CD1c-positive myeloid dendritic cell (primary cell): Measurements from ENCODE around the gene HOXC6.

Experiments
- DNase-seq: peaks from one replicate; pipeline ENCODE4 v3.0.0-alpha.2; 2016; ENCODE audit errors: extremely low spot score

Gene HOXC6

DNA sequence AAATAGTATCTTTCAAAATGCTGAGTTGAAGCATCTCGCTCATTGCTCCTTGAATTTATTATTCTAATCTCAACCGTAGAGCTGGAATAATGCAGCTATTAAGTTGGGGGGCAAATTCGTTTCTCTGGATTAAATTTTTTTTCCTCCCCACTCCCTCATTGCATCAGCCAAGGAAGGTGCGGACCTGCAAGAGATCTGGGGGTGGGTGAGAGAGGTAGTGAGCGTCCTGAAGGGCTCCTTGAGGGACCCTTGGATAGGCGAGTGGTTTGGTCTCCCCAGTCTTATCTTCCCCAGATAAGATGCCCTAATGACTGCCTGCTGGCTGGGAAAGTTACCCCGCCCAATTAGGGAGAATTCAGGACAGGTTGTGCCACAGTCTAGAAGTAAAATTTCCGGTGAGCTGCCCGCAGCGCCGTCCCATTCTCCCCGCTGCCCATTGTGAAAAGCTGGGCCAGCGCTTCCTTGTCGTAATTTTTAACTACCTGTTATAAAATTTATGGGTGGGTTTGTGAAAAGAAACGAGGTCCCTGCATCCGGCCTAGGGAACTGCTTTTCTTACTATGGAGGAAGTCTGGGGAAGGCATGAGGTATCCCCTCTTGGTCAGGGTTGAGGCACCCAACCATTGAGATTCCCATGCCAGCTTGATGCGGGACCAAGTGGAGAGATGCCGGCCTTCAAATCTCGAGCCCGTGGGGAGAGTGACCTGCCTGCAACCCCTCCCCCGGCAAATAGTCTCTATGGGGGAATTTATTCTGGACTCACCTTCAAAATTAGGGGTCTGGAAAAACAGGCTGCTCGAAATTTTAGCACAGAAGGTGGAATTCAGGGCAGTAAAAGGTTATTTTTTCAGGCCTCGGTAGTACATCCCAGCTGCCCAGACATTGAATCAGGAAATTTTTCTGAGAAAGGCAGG lies 13.0 kb upstream of the HOXC6 start:
- no peak for DNase-seq

DNA sequence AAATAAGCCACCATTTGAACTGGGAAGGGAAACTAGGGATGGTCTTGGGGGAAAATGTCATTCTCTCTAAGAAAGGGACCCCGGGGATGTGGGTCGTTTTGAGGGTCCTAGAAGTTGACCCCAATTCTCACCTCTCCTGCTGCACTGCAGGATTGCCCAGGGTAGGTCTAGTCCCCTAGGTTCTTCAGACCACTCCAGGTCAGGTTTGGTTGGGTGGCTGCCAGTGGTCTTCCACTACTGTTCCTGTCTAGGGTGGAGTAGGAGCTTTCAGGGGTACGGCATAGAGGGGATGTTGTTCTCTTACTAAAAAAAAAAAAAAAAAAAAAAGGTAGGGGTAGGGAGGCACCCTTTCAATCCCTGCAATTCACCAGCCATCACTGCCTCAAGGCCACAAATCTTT lies 12.2 kb upstream of the HOXC6 start:
- DNase-seq = no peak

DNA sequence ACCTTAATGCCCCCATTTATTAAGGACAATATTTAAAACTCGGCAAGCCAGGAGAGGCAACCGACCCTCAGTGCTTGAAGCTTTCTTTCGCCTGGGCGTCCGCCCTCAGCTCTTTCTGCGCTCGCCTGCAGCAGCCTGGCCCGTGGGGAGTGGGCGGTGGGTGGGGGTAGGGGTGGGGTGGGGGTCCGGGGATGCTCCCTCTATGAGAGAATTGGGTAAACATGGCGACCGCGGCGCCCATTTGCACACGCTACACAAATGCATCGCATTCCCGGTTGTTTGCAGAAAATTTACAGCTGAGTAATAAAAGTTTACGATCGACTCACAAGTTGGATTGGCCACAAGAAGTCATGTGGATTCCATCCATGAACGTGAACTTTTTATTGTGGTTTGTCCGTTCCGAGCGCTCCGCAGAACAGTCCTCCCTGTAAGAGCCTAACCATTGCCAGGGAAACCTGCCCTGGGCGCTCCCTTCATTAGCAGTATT lies 11.7 kb upstream of the HOXC6 start:
- DNase-seq = no peak

DNA sequence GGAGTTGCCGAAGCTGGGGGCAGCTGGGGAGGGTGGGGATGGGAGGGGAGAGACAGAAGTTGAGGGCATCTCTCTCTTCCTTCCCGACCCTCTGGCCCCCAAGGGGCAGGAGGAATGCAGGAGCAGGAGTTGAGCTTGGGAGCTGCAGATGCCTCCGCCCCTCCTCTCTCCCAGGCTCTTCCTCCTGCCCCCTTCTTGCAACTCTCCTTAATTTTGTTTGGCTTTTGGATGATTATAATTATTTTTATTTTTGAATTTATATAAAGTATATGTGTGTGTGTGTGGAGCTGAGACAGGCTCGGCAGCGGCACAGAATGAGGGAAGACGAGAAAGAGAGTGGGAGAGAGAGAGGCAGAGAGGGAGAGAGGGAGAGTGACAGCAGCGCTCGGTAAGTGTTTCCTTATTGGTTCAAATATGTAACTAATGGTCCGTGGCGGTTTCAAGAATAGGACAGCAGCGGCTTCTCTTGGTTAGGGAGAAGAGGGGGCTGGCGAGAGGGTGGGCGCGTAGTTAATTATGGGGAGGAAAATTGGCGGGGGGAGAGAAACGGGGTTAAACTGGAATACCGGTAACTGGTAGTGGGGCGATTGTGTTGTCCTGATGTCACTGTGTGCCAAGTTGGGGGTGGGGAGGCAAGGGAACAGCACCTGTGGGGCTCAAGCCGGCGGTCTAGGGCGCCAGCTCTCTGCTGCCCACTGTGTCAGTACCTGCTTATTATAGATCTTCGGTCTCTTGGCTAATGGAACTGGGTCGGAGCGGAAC lies 11.0 kb upstream of the HOXC6 start:
- no peak for DNase-seq

DNA sequence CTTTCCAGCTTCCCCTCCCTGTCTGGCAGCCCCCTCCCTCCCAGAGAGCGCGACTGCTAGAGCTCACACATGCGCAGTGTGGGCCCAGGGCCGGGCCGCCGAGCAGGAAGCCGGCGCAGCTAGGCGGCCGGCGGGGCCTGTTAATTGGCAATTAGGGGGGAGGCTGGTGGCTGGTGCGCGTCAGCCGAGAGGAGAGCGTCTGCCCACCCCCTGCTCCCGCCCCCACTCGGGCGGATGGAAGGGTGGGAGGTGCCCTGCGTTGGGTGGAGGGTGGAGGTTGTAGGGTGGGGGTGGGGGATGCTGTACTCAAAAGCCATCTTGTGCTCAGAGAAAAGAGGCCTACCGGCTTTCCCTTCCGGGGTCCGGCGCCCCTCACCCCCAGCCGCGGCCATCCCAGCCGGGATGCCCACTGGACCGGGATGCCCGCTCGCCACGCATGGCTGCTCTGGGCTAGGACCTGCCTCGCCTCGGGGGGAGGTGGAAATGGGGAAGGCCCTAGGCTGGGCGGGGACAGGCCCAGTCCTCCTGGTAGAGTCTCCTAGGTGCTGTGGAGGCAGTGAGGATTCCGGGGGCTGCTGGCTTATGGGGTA lies 10.3 kb upstream of the HOXC6 start:
- DNase-seq = peak; percentile 53

DNA sequence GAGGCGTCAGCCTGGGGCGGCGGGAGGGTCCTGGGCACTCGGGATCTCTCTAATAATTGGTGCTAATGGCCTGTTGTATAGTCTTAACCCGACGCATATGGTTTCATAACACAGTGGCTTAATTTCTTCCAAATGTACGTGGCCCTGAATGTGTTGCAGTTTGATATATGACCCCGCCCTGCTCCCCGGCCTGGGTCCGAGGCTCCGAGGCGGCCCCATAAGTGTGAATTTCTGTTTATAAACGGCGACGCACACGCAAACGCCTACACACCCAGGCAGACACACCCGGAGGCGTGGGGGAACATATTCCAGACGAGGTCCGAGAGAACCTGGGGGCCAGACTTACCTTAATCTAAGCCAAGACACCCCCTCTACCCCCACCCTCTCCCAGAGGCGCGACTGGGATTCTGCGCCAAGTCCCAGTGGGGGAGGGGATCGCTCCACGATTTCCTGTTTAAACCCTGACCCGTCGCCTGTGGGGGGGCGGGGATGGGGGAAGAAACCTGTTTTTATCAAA lies 9.7 kb upstream of the HOXC6 start:
- no peak for DNase-seq

DNA sequence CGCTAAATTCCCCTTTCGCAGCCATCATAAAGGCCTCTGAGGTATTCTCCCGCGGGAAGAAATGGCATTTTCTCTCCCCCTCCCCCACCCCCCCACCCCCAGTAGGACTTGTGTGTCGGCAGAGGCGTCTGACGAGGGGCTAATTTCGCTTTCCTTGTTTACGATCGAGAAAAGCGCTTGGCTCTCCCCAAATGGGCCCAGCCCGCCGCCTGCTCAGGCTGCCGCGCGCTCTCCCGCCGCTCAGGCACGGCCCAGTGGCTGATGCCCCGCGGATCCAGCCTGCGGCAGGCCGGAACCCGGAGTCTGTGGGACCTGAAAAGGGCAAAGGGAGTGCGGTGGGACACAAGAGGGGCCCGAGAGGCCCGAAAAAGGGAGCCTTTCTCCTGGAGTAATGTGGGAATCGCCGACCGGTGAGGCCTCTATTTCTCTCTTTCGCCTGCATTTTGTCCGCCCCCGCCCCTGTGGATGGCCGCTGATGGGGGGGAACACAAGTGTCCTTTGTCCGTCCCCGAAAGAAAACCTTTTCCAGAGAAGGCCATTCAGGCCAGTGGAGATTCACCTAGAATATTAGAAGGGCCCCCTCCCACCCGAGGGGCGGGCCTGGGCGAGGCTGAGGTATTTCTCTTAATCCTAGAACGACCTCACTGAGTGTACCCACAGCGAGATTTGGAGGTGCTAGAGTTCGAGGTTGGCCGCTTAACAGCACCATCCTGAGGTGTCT lies 9.0 kb upstream of the HOXC6 start:
- DNase-seq = no peak

DNA sequence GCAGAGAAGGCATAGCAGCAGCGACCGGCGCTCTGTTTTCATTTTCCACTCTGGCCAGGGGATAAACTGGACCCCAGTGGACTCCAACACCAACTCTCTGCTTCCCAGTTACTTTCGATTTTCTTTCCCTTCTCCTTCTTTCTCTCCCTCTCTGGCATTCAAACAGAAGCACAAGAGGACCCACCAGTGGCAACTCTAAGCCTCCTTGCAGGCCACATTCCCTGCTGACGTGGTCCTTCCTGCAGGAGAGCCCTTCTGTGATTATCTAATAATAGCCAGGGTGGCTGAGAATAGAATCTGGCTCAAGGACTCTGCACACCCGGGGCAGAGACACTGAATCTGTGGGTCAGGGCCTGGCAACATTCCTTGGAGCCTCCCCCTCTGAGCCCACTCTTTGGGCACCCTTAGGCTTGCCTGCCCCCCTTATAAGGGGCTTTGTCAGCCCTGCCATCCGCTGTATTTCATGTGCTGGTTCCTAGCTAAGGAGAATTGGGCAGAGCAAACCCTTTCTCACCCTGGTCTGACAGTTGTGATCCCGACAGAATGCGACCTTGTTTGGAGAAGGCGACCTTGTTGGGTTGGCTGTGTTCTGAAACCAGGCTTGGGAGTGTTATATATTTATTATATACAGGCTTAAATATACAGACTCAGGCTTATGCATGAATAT lies 8.2 kb upstream of the HOXC6 start:
- no peak for DNase-seq

DNA sequence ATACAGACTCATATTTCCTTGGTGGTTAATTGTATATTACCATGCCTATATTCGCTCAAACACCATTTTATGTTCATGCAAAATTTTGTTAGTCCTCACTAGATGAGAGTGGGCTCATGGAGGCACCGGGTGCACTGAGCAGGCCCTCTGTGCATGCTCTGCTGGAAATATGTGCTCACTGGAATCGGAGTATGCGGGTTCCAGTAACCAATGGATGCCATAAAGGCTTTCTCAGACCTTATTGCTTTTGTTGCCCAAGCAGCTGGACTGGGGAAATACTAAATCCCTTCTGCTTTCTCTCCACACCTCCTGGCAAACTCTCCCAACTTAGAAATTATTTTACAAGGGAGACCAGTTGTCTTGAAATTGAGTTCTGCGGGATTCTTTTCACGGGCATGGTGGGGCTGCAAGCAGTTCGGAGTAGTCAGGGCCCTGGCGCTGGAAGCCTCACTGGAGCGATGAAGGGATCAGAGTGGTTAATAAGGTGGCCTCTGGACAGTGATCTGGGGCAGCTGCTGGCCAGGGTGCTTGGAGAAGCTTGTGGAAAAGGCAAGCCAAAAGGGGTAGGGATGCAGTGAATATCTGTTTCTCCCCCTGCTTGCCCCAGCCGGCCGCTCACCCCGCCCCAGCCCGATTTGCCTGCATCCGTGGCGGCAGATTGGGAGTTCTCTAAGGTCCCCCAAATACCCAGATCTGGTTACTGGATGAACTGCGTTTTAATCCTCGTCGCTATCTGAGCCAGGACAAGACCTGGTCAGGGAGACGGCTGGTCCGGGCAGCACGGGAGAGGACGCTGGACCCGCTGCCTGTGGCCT lies 7.4 kb upstream of the HOXC6 start:
- no peak for DNase-seq

DNA sequence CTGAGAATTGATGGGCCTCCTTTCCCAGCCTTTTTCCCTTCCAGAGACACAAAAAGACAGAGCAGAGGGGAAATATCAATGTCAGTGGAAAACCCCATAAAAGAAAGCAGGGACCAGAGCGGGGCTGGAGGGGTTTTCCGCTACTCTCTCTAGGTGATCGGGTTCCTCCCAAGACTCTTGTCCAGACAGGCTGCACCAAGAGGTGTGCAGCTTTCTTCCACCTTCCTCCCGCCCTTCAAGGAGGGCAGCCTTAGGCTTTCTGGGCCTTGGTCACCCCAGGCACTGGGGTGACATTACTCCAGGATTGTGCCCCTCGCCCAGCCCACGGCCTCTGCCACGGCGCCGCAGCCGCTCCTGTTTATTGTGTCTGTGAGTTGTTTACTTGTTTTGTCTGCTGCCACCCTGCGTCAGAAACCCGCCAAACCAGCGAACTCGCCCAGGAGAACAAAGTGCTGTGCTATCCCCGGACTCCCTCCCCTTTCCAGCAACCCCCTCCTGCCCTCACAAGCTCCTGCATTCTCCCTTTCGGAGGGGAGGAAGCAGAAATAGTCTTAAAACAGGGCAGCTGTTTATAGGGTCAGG lies 6.7 kb upstream of the HOXC6 start:
- no peak for DNase-seq

DNA sequence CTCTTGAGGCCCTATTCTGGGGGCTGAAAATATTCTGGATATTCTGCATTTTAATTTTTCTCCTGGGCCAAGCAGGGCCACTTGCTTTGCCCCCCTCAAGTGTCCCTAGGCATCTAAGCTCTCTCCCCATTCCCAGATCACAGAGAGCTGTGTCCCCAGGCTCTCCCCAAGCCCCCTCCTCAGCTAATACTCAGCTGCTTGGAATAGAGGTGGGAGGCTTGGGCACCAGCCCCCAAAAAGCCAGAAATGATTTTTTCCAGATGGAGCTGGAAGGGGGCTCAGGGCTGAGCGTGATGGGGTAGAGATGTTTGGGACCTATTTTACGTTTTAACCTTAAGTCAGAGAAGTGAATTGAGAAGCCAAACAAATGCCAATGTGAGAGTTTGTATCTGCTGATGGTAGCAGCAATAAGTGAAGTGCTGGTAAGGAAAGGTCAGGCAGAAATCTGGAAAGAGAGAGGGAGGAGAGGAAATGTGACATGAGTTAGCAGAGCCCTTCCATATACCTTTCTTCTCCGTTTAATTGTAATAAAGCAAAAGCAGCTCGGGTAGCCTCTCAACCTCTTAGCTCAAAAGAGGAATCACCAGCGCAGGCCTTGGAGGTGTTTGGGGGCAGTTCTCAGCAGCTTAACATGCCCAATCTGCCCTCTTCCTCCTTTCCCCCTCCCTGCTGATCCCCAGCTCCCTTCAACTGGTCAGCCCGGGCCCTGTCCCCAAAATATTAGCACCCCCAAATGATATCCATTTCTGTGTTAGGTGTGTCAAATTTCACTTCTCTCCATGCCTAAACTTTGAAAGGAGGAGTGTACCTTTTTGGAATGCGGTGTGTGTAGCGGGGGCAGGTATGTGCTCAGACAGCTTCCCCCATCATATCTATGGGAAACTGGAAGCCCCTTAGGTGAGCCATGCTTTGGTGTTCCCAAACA lies 5.0 kb upstream of the HOXC6 start:
- DNase-seq = no peak

DNA sequence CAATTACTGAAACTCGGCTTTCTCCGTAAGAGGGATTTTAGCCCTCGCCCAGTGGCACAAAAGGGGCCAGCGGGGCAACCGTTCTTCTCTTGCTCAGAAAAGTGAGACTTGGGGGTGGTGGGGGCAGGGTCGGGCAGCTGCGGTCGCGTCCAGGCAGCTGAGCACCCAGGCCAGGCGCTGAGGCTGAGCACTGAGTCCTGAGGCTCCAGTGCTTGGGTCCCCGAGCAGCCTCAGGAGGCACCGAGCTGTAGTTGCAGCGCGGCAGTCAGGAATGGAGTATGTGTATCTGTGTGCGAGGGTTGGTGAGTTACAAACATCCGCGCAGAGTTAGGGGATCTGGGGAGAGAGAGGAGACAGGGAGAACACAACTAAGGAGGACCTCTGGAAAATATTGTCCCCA lies 4.1 kb upstream of the HOXC6 start:
- no peak for DNase-seq

DNA sequence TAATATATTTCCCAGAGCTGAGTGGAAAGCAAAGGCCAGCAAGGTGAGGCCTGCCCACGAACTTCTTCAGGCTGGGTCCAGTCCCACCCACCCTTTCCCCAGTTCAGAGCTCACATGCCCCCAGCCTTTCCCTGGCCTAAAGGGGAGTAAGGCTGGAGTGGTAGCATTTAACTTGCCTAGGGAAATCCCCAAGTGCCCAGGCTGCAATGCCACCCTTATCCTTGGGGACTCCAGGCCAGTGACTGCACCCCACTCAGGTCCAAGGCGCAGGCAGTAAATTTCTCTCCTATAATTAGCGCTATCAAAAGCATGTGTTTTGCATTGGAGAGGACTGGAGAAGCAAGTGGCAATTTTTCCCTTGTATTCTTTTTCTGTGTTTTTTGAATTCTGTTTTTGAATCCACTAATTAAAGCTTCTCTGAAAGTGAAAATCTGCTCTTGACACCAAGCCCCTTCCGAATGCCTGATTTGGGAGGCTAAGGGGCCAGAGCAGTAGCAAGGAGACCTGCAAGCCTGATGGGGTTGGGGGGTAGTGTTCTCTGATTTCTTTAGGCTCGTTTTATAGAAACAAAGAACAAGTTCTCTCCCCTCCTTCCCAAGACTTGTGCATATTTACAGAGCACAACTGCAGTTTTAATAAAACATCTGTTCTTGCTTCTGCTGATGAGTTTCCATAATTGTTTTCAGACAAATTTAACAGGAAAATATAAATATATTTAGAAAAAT lies 3.5 kb upstream of the HOXC6 start:
- no peak for DNase-seq

DNA sequence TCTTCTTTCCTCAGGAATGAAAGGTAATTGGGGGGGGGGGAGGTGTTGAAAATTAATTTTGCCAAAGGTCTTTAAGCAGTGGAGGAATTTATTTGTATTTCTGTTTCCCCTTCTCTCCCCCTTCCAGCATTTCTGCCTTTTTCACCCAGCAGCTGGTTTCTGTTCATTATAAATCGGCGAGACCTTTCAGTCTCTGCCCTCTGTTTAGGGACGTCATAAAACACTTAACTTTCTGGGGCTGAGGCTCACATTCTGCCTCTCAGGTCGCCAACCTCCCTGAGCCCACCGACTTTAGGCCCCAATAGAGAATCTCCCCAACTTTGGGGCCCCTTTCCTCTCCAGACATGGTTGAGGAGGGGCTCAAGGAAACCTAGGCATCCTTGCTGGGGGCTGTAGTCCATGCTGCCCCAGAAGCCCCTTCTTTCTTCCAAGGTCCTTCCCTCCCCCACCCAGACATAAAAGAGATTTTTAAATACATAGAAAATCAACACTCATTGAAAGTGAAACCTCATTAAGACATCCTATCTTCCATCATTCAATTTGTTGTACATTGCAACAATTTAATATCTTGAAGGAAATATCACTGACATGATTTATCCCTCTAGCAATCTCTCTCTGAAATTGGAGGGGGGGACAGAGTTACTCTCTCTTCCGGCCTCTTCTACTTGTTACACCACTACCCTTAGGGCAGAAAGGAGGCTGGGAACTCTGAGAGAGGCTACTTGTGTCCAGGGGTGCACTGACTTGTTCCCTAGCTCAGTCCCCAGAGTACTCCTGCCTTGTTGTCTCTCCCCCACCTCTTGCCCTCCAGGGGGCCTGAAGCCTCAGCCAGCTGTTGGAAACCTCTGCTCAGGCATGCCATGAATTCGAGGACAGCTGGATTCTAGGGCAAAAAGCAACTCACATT lies 2.5 kb upstream of the HOXC6 start:
- DNase-seq = no peak

DNA sequence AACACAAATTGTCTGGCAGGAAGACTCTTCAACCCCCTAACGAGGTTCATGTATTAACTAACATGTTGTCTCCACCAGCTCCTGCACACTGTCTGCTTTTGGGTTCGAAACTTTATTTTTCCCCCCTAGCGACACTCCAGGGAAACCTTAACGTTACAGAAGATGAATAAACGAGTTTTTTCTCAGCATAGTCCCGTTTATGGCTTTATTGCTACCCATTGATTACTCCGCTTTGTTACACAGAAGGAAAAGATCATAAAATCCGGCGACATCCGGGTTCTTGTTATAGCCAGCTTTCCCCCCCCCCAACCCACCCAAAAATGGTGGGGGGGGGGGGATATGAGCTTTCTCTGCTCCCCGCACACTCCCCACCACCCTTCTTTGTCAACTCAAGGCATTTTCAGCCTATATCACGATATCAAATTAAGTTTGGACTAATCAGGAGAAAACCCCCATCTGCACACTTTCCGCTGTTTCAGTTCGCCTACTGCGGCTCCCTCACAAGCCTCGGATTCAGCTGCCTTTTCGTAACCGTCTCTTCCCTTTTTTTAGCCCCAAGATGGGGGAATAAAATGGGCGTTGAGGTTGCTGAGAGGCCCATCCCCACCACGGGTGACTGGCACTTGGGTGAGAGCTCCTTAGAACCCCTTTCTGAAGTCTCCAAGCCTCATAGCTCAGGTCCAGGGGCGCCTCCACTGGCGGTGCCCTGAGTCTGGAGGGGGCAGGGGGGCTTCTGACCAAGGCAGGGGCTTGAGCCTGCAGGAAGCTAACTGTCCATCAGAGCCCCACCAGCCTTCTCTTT lies 1.4 kb upstream of the HOXC6 start:
- no peak for DNase-seq

DNA sequence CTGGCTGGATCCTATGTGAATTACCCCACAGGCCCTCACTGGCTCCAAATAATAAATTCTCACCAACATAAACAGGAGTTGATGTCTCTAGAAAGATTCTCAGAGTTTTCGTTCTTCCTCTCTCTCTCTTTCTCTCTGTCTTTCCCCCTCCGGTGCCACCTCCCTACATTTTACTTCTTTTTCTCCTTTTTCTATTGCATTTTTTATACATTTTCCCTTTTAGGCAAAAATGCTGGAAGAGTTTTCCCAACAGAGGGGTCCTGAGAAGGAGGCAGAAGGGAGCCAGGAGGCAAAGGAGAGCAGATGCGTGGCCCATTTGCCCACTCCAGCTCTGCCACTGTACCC lies 826 bp upstream of the HOXC6 start:
- no peak for DNase-seq
